Posterior cingulate gyrus (tissue), 11 donors: ENCODE results near the gene TNIP1.

Experiments
- DNase-seq, 10 donors: peaks; one replicate each; pipeline versions ENCODE4 v3.0.0 to v3.0.0-alpha.2; 2020 to 2021; ENCODE audit warnings: mixed read lengths in 3 of 10
- intact Hi-C: fragments of 100-400 bp; cut with DNase I; formaldehyde crosslinking; loops from one replicate; pipeline ENCODE4 v1.15.1; 2023

TNIP1 gene, protein sequence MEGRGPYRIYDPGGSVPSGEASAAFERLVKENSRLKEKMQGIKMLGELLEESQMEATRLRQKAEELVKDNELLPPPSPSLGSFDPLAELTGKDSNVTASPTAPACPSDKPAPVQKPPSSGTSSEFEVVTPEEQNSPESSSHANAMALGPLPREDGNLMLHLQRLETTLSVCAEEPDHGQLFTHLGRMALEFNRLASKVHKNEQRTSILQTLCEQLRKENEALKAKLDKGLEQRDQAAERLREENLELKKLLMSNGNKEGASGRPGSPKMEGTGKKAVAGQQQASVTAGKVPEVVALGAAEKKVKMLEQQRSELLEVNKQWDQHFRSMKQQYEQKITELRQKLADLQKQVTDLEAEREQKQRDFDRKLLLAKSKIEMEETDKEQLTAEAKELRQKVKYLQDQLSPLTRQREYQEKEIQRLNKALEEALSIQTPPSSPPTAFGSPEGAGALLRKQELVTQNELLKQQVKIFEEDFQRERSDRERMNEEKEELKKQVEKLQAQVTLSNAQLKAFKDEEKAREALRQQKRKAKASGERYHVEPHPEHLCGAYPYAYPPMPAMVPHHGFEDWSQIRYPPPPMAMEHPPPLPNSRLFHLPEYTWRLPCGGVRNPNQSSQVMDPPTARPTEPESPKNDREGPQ

DNA sequence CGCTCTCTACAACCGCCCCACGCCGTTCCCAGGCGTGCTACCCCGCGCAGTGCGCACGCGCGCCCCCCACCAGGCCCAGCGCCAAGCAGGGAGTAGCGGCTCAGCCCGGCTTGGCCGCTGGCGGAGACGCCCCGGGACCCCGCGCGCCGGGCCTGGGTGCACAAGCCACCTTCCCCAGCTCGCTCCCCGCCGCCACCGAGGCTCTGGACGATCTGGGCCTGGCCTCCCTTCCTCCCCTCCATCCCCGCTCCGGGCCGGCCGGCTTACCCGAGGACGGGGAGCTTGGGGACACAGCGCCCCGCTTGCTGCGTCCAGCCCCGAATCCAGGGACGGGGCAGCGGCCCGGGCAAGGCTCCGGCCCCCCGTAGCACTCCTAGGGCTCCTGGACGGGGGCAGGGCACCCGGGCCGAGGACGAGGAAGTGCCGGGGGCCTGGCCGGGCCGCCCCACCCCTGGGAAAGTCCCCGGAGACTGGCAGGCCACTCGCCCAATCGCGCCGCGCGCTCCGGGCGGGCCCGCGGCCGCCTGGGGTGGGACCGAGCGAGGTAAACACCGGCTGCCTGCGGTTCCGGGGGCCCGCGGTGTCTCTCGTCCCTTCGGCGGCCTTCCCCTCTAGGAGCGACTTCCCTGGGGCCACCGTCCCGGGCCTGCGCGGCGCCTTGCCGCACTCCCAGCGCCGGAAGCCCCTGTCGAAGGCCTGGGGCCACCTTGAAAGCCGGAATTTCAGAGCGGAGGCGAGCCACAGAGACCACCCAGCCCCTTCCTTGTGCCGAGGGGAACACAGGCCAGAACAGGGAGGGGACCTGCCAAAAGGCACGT, at the start of gene TNIP1:
Gene TNIP1, minus strand, starts transcription at position 422 of the 818 bp plus-strand sequence. CDS start 15,939 bp downstream, outside the sequence.
- intact Hi-C loops = no loop called here
- peak; percentile 85 to 99 (median 93) for DNase-seq

DNA sequence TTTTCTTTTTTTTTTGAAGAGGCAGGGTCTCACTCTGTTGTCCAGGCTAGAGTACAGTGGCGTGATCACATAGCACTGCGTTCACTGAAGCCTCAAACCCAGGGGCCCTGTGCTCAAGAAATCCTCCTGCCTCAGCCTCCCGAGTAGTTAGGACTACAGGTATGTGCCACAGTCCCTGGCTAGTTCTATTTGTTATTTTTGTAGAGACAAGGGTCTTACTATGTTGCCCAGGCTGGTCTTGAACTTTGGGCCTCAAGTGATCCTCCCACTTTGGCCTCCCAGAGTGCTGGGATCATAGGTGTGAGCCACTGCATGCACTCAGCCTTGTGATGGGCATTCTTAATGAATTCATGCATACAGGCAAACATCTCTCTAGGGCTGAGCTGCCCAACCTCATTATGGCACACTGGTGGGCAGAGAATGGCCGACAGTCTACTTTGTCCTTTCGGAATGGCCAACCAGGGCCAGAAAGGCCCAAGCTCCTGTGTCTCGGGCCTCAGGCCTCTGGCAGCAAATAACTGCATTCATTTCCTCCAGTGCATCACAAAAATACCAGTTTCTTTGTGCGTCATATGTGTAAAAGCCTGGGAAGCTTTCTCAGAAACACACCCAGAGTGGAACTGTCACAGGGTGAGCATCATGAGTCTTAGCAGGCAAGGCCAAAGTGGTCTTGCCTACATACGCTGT, 49.5 kb upstream of the TNIP1 start:
- peak in 1 of 10 donors; percentile 48 for DNase-seq
- intact Hi-C loops = no loop called here

DNA sequence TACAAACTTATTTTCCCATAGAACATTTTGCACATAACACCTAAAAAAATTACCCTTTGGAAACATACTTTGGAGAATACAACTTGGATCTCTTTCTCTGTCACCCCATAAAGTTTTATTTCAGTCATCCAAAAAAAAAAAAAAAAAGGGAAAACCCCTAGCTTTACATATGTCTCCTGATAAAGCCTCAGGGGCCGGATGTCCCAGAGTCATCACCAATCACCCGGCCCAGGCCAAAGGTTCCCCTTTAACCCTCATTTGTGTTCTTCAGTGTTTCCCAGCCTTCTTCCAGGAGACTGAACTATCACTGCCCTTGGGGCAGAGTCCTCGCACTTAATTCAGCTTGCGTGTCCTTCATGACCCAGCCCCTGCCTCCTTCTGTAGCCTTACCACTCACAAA, 48.0 kb upstream of the TNIP1 start:
- intact Hi-C loops = loop anchor here (5.0 kb wide), 1 partner anchor 108 kb away; no protein-coding TSS in a partner anchor
- peak in 1 of 10 donors; percentile 22 for DNase-seq

DNA sequence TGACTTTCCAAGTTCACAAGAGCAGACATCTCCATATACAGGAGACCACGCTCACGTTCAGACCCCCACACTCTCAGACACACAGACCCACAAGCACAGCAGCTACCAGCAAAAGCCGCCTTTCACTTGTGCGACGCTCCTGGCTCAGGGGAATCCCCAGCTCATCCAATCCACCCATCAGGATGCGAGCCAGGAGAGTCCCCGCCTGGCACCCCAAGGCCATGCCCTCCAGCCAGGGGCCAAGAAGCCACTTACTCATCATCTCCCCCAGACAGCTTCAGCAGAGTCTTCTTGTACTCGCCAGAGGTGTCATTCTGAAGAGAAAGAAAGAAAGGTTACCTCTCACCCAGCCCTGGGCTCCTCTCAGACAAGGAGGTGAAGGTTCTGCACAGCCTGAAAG, 47.1 kb upstream of the TNIP1 start:
- intact Hi-C loops = loop anchor here (5.0 kb wide), 1 partner anchor 109 kb away; no protein-coding TSS in a partner anchor
- DNase-seq = peak in 1 of 10 donors; percentile 67

DNA sequence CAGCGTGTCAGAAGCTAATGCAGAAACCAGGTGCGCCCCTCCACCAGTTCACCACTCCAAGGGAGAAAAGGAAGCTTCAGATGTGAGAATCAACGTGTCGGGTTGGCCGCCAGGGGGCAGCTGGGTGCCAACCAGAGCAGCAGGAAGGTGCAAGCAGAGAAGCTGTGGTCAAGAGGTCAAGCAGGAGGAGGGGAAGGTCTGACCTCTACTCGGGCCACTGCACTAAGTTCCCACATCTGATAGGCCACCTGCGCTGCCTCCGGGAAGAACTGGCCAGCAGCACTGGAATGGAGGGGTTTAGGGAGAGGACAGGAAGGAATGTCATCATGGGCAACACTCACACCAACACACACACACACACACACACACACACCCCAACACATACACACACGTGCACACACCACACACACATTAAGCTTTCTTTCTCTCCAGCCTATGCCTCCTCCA, 45.4 kb upstream of the TNIP1 start:
- intact Hi-C loops = loop anchor here (1.0 to 5.0 kb wide), 2 partner anchors 38 to 111 kb away; no protein-coding TSS in a partner anchor
- DNase-seq = peak in 9 of 10 donors; percentile 60 to 96 (median 76)

DNA sequence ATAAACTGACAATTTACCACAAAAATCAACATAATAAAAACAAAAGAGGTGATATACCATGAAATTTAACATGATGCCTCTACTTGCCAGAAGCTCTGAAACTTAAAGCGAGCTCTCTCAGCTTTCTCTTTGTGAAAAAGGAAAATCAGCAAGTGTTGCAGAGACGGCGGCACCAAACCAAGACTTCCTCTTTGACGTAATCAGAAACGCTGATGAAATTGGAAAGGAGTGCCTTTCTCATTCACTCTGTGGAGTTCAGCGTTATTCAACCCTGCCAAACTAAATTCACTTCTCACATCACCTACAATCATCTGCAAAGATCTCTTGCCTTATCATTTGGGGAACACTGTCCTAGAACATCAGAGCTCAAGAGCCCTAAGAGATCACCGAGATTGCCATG, 44.6 kb upstream of the TNIP1 start:
- intact Hi-C loops = loop anchor here (5.0 kb wide), 1 partner anchor 112 kb away; no protein-coding TSS in a partner anchor

DNA sequence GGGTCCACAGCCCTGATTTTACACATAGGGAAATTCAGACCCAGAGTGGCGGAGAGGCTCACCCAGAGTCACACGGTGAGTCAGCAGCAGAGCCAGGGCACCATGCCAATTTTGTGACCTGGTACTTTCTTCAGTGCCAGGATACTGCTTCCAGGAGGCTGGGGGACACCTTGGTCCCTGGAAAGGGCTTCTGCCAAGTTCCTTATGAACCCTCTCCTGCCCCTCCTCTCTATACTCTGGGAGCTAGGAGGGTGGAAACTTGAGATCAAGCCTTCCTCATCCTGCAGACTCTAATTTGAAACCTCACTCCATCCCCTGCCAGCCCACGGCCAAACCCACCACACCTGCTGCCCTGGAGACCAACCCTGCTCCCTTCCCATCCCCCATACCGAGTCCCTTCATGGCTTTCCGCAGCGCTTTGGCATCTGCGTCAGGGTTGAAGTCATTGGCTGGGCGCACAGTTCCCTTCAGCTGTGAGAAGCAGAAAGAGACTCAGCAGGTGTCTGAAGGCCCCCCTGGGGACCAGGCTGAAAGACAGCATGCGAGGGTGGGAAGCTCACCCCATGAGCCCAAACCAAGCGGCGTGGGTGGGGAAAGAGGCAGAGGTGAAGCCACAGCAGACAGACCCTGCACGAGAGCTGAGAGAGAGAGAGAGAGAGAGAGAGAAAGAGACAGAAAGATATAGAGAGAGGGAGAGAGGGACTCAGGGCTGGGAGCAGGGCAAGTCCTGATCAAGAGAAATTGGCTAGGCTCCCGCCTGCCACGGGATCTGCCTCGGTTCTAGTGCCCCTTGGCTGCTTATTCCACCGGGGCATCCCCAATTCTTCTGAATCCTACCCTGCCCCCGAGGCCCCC, 43.3 kb upstream of the TNIP1 start:
- peak in 2 of 10 donors; percentile 24 to 72 for DNase-seq
- intact Hi-C loops = no loop called here

More for the DNA sequence above, 44.6 kb upstream of the TNIP1 start:
- peak in 1 of 10 donors; percentile 25 for DNase-seq

DNA sequence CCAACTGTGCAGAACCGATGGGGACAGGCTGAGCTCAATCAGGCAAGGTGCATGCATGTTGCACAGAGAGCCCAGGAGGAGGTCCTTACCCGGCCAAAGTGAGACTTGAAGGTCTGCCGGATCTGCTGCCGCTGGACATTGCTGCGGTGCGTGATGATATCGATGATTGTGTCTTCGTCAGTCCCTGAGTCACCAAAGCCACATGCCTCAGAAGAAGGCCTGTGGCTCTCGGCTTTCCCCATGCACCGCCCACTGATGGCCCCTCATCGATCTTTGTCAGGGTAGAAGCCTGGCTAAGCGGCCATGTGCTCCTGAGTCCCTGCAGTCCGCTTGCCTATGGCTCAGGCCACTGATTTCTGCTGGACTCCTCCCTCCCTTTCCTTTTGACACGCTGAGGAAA, 42.0 kb upstream of the TNIP1 start:
- DNase-seq = peak in 1 of 10 donors; percentile 52
- intact Hi-C loops = no loop called here

DNA sequence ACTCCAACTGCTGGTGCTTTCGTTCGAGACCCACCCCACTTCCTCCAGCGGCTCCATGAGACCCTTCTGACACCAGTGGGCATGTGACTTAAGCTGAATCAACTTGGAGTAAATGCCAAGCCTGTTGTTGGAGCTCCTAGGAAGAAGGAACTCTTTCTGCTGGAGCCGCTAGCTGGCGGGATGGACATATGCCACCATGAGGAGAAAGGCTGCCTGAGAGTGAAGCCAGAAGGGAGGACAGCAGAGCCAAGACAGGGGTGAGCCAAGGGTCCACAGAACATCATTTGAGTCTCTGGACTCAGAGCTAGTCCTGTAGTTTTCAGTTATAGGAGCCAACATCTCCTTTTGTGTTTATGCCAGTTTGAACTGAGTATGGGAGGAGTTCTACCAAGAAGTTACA, 40.8 kb upstream of the TNIP1 start:
- intact Hi-C loops = no loop called here
- peak in 1 of 10 donors; percentile 49 for DNase-seq

DNA sequence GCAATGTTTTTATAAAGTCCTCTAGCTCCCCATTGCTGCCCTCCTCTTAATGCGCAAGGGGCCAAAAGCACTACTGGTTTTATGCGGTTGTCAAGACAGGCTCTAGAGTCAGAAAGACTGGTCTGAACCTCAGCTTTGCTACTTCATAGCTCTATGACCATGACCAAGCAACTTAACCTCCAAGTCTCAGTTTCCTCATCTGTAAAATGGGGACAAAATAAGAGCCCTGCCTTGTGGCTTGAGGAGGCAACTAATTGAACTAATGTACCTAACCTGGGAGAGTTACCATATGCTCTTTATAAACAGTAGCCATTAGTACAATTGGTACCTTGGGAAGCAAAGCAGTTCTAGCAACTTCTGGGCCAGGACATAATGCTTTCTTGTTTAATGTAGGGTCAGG, 40.3 kb upstream of the TNIP1 start:
- no peak for DNase-seq
- intact Hi-C loops = no loop called here

DNA sequence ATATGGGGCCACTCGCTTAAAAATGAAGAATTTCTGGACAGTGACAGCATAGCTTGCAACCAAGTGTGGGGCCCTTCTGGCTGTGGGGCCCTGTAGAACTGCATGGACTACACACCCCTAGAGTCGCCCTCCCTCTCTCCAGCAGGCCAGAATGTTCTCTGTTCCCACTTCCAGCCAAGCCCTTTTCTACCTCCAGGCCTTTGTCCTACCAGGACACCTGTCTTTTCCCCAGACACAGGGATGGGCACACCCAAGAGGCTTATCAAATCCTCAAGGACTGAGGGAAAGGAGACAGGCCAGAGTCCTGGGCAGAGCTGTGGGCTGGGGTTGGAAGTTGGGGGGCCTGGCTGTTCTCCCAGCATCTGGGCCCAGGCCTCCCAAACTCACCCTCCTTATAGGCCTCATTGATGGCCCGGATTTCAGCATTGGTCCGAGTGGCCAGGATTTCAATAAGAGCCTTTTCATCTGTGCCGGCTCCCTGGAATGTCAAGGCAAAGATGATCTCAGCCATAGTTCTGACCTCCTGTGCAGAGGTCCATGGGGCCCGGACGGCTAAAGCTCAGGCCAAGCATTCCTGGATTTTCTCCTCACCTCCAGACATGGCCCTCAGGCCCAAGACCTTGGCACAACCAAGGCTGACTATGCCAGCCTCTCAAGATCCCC, 38.2 kb upstream of the TNIP1 start:
- peak in 1 of 10 donors; percentile 44 for DNase-seq
- intact Hi-C loops = loop anchor here (5.0 kb wide), 1 partner anchor 117 kb away; no protein-coding TSS in a partner anchor

DNA sequence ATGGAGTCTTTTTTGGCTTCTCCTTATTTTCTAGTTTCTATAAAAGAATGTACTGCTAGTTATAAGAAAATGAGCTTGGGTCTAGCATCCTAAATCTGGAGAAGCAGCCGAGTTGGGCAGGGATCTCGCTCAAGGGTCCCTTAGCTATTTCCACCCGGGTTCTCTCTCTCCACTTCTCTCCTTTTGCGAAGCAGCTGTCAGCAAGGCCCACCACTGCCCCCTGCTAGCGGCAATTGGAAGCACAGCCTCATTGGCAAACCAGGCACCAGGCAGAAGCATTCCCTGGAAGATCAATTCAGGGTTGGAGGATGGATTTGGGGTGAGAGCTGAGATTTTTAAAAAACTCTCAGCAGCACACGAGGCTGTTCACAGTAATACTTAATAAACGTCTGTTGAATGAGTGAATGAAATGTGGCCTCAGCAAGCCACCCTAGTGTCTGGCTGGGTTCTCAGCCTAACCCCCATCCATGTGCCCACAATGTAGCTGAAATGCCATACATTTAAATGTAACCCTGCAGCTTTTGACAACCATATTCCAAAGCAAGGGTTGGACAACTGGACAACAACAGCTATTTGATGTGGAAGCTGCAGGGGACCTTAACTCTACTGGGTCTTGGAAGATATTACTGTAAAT, 34.6 kb upstream of the TNIP1 start:
- peak; percentile 65 to 97 (median 84) for DNase-seq
- intact Hi-C loops = loop anchor here (1.0 to 5.0 kb wide), 2 partner anchors 64 to 113 kb away; no protein-coding TSS in a partner anchor

DNA sequence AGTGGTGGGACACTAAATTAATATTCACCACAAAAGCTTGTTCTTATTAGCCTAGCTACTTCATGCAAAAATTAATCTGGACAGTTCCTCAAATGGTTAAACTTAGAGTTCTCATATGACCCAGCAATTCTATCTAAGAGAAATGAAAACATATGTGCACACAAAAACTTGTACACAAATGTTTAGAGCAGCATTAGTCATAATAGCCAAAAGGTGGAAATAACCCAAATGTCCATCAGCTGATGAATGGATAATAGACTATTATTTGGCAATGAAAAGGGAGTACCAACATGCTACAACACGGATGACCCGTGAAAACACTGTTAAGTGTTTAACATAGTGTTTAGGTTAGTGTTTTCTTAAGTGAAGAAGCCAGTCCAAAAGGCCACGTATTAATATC, 32.8 kb upstream of the TNIP1 start:
- DNase-seq = no peak
- intact Hi-C loops = no loop called here

DNA sequence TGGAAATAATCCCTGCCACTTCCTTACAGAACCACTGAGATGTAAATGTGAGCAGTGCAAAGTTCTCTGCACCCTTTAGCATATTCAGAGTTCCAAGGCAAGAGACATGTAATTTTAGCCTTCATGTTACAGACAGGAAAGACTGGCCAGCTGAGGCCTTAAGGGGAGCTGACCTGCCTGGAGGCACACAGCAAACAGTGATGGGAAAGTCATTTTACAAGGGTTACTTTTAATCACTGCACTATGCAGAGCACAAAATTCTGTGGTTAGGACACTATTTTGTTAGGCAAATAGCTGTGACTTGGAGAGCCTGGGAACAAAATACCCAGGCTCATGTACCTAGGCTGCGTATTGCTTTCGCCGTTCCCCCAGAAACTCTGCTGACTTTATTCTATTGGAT, 30.2 kb upstream of the TNIP1 start:
- intact Hi-C loops = no loop called here
- no peak for DNase-seq

DNA sequence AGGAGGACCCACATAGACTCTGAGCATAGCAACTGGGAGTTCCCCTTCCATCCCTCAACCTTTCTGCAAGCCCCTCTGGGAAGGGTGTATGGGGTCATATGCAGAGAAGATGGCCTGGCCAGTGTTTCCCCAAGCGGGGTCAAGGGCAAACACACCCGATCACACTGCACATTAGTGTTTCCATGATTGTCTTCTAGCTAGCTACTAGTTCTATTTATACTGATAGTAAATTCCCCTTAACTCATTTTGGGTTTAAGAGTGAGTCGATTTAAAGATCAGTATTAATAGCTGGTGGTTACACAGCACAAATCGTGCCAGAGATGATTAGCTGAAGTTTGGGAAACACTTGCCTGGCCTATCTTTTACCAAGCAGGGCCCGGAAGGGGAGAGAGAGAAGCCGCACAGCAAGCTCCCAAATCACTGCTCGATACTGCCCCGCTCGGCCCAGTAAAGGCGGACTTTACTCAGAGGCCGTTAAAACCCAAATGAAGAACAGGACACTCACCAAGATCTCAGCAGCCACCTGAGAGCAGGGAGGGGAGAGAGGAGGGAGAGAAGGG, 29.4 kb upstream of the TNIP1 start:
- peak in 1 of 10 donors; percentile 12 for DNase-seq
- intact Hi-C loops = no loop called here

DNA sequence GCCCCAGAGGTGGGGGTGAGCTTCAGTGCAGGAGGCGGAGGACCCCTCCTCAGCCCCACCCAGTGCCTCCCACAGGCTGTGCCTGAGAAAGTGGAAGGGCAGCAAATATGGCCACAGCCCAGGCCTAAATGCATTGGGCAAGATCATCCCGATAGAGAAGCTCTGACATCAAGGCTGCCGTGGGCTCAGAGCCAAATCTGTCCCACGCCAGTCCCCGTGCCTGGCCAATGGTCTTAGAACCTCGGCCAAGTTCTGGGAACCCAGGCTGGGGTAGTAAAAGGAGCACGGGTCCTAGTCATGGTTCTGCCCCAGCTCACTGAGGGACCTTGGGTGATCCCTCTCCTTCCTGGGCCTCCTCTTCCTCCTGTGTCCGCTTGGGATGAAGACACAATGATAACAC, 27.7 kb upstream of the TNIP1 start:
- DNase-seq = peak in 1 of 10 donors; percentile 51
- intact Hi-C loops = no loop called here

DNA sequence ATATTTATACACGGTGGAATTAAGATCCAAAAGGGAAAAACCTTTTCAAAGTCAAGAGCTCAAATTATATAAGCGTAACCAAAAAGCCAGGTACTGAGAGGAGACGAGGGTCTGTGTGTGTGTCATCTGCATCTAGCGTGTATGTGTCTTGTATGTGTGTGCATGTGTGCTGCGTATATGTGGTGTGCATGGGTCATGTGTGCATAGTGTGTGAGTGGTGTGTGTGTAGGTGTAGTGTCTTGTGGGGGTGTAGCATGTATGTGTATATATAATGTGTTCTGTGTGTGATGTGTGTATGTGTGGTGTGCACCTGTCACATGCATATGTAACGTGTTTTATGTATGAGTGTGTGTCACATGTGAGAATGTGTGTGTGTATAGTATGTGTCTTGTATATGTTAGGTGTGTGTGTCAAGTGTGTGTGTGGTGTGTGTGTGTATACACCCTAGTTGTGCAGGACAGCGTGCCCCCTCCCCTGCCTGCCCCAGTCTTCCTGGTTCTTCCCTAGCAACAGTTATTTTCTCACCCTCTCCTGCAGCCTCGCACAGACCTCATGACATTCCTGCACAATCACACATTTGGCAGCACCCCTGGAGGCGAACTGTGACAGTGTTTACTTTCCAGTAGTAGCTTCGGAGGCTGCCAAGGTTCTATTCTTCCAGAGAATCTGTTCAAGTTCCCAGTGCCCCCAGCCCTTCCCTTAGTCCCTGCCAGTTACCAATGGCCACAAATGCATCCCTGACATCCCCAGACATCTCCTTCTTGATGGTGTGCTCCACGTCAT, 27.1 kb upstream of the TNIP1 start:
- peak in 1 of 10 donors; percentile 80 for DNase-seq
- intact Hi-C loops = no loop called here
